Progenitor cell of endocrine pancreas (in vitro differentiated cells): Measurements from ENCODE around the gene DNA2. TPM values are rescaled to one million over a fixed set of nuclear protein-coding genes. Genes with fewer than 3 reads are reported as not detected.

Source experiments
- DNase-seq: peaks from one replicate; pipeline ENCODE4 v3.0.0; 2021; ENCODE audit warnings: low spot score; ENCODE audit not compliant: unreplicated experiment
- H3K27ac Mint-ChIP-seq: 2 replicates; pipeline ENCODE4 v1.8.0; 2021; ENCODE audit warnings: mild to moderate bottlenecking, moderate library complexity, mixed read lengths
- H3K27me3 Mint-ChIP-seq: 2 replicates; pipeline ENCODE4 v1.8.0; 2021; ENCODE audit warnings: mixed read lengths
- H3K36me3 Mint-ChIP-seq: 2 replicates; pipeline ENCODE4 v1.8.0; 2022; ENCODE audit warnings: mixed read lengths; ENCODE audit not compliant: insufficient read depth
- H3K4me1 Mint-ChIP-seq: 2 replicates; pipeline ENCODE4 v1.8.0; 2021; ENCODE audit warnings: low read depth, mixed read lengths
- H3K4me3 Mint-ChIP-seq: 2 replicates; pipeline ENCODE4 v1.8.0; 2021; ENCODE audit warnings: low read depth, mild to moderate bottlenecking, moderate library complexity, mixed read lengths
- H3K9me3 Mint-ChIP-seq: 2 replicates; pipeline ENCODE4 v1.8.0; 2021; ENCODE audit warnings: low read depth, mixed read lengths
- total RNA-seq: library from RNA; stranded (reverse); gene quantifications from 2 replicates; pipeline ENCODE4 v1.2.1, GENCODE V29; 2021
- TF ChIP-seq, protein P1 (sequence below): fragments of 200-600 bp; sonication (generic); IDR thresholded peaks from one replicate; pipeline ENCODE4 v1.5.0; 2021; ENCODE audit warnings: antibody characterized with exemption, mild to moderate bottlenecking; ENCODE audit not compliant: unreplicated experiment

The DNA2 gene
- total RNA-seq, 1 donor from 2014 or later = 34.5 TPM

GRCh38 chr10:68446179-68446578 is 25.6 kb downstream of the DNA2 start:
- Mint-ChIP-seq H3K27me3 (no peaks in the 10 kb centered on the region), H3K27ac (no peak overlapping the region), H3K36me3 (peaks cover 11% of the 10 kb centered on the region), H3K9me3 (no peaks in the 10 kb centered on the region), H3K4me1 (no peaks in the 10 kb centered on the region), H3K4me3 (no peak overlapping the region)
- TF ChIP-seq, protein P1, sequence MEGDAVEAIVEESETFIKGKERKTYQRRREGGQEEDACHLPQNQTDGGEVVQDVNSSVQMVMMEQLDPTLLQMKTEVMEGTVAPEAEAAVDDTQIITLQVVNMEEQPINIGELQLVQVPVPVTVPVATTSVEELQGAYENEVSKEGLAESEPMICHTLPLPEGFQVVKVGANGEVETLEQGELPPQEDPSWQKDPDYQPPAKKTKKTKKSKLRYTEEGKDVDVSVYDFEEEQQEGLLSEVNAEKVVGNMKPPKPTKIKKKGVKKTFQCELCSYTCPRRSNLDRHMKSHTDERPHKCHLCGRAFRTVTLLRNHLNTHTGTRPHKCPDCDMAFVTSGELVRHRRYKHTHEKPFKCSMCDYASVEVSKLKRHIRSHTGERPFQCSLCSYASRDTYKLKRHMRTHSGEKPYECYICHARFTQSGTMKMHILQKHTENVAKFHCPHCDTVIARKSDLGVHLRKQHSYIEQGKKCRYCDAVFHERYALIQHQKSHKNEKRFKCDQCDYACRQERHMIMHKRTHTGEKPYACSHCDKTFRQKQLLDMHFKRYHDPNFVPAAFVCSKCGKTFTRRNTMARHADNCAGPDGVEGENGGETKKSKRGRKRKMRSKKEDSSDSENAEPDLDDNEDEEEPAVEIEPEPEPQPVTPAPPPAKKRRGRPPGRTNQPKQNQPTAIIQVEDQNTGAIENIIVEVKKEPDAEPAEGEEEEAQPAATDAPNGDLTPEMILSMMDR = no peak
- no peak for DNase-seq

- TF ChIP-seq, protein P1 = no peak
- no peaks in the 10 kb centered on the region for H3K27me3 Mint-ChIP-seq
- H3K27ac Mint-ChIP-seq = no peak overlapping the region
- H3K36me3 Mint-ChIP-seq = peaks cover 5% of the 10 kb centered on the region
- DNase-seq = no peak
- H3K9me3 Mint-ChIP-seq = no peaks in the 10 kb centered on the region
- H3K4me3 Mint-ChIP-seq = no peak overlapping the region
- no peaks in the 10 kb centered on the region for H3K4me1 Mint-ChIP-seq
Measured at GRCh38 chr10:68442971-68443370, 28.8 kb downstream of the DNA2 start.

- TF ChIP-seq, protein P1 = no peak
- H3K27me3 Mint-ChIP-seq = no peaks in the 10 kb centered on the region
- no peak overlapping the region for H3K27ac Mint-ChIP-seq
- H3K4me3 Mint-ChIP-seq = no peak overlapping the region
- no peaks in the 10 kb centered on the region for H3K4me1 Mint-ChIP-seq
- no peaks in the 10 kb centered on the region for H3K9me3 Mint-ChIP-seq
- DNase-seq = no peak
- H3K36me3 Mint-ChIP-seq = peaks cover 5% of the 10 kb centered on the region
Measured at GRCh38 chr10:68440898-68441297, 30.9 kb downstream of the DNA2 start.

GRCh38 chr10:68435803-68436202 is 36.0 kb downstream of the DNA2 start:
- Mint-ChIP-seq H3K4me1 (no peaks in the 10 kb centered on the region), H3K4me3 (no peak overlapping the region), H3K36me3 (peaks cover 8% of the 10 kb centered on the region), H3K27ac (no peak overlapping the region), H3K27me3 (no peaks in the 10 kb centered on the region), H3K9me3 (no peaks in the 10 kb centered on the region)
- TF ChIP-seq, protein P1 = no peak
- DNase-seq = no peak

GRCh38 chr10:68434657-68435056 is 37.1 kb downstream of the DNA2 start:
- Mint-ChIP-seq H3K4me3 (no peak overlapping the region), H3K9me3 (no peaks in the 10 kb centered on the region), H3K36me3 (peaks cover 10% of the 10 kb centered on the region), H3K4me1 (no peaks in the 10 kb centered on the region), H3K27me3 (no peaks in the 10 kb centered on the region), H3K27ac (no peak overlapping the region)
- no peak for DNase-seq
- TF ChIP-seq, protein P1 = no peak
